H9 (cell line): ENCODE data around the gene ARHGAP24. TPM values are rescaled to one million over a fixed set of nuclear protein-coding genes. Genes with fewer than 3 reads are reported as not detected.

ENCODE experiments used
- DNase-seq: peaks from one replicate; pipeline ENCODE4 v3.0.0-alpha.2; 2017
- H2AFZ ChIP-seq: one replicate; pipeline ENCODE4 v1.6.1; 2013; ENCODE audit warnings: mild to moderate bottlenecking, low read length, control low read depth, moderate library complexity
- H2AK5ac ChIP-seq: 2 replicates; pipeline ENCODE4 v1.6.1; 2013; ENCODE audit warnings: low read length, control low read depth, mixed read lengths; ENCODE audit not compliant: insufficient read length
- H2BK120ac ChIP-seq: one replicate; pipeline ENCODE4 v1.6.1; 2013; ENCODE audit warnings: low read depth, mild to moderate bottlenecking, low read length, control low read depth, inconsistent platforms; ENCODE audit not compliant: poor library complexity, severe bottlenecking
- H2BK12ac ChIP-seq: 2 replicates; pipeline ENCODE4 v1.6.1; 2013; ENCODE audit warnings: low read length, control low read depth, mixed read lengths, low read depth; ENCODE audit not compliant: insufficient read length
- H2BK15ac ChIP-seq: 2 replicates; pipeline ENCODE4 v1.6.1; 2013; ENCODE audit warnings: low read depth, low read length, control low read depth
- H2BK20ac ChIP-seq: one replicate; pipeline ENCODE4 v1.6.1; 2013; ENCODE audit warnings: low read depth, mild to moderate bottlenecking, low read length, control low read depth, inconsistent platforms; ENCODE audit not compliant: poor library complexity, severe bottlenecking
- H2BK5ac ChIP-seq: 2 replicates; pipeline ENCODE4 v1.6.1; 2013; ENCODE audit warnings: low read length, control low read depth, mixed read lengths; ENCODE audit not compliant: insufficient read length
- H3K14ac ChIP-seq: 2 replicates; pipeline ENCODE4 v1.6.1; 2013; ENCODE audit warnings: low read length, control low read depth; ENCODE audit not compliant: insufficient read depth
- H3K18ac ChIP-seq: 2 replicates; pipeline ENCODE4 v1.6.1; 2013; ENCODE audit warnings: low read depth, mild to moderate bottlenecking, mixed read lengths, low read length, control low read depth; ENCODE audit not compliant: insufficient read length
- H3K23ac ChIP-seq: 2 replicates; pipeline ENCODE4 v1.6.1; 2013; ENCODE audit warnings: low read length, control low read depth, mixed read lengths, low read depth; ENCODE audit not compliant: insufficient read length
- H3K23me2 ChIP-seq: 2 replicates; pipeline ENCODE4 v1.6.1; 2013; ENCODE audit warnings: low read depth, mild to moderate bottlenecking, mixed read lengths, low read length, control low read depth; ENCODE audit not compliant: insufficient read length, poor library complexity, severe bottlenecking
- H3K27ac ChIP-seq: 2 replicates; pipeline ENCODE4 v1.5.1; 2013; ENCODE audit warnings: low read length, control low read depth, mixed read lengths, low read depth; ENCODE audit not compliant: insufficient read length
- H3K27me3 ChIP-seq: 2 replicates; pipeline ENCODE4 v1.6.1; 2013; ENCODE audit warnings: low read length, control low read depth, inconsistent platforms; ENCODE audit not compliant: insufficient read depth
- H3K4ac ChIP-seq: 2 replicates; pipeline ENCODE4 v1.6.1; 2013; ENCODE audit warnings: low read depth, mild to moderate bottlenecking, control low read depth, inconsistent platforms, low read length, moderate library complexity
- H3K4me1 ChIP-seq: 2 replicates; pipeline ENCODE4 v1.6.1; 2013; ENCODE audit warnings: low read length, control low read depth, inconsistent platforms; ENCODE audit not compliant: insufficient read depth
- H3K4me2 ChIP-seq: 2 replicates; pipeline ENCODE4 v1.6.1; 2013; ENCODE audit warnings: low read length, control low read depth, mixed read lengths; ENCODE audit not compliant: insufficient read length, insufficient read depth
- H3K56ac ChIP-seq: 2 replicates; pipeline ENCODE4 v1.6.1; 2013; ENCODE audit warnings: low read depth, mild to moderate bottlenecking, mixed read lengths, low read length, control low read depth; ENCODE audit not compliant: insufficient read length
- H3K79me1 ChIP-seq: 2 replicates; pipeline ENCODE4 v1.6.1; 2013; ENCODE audit warnings: low read depth, mild to moderate bottlenecking, moderate library complexity, low read length, control low read depth, inconsistent platforms; ENCODE audit not compliant: insufficient read depth, poor library complexity, severe bottlenecking
- H3K79me2 ChIP-seq: 2 replicates; pipeline ENCODE4 v1.6.1; 2013; ENCODE audit warnings: low read length, control low read depth, inconsistent platforms; ENCODE audit not compliant: insufficient read depth
- H3K9ac ChIP-seq: 2 replicates; pipeline ENCODE4 v1.6.1; 2013; ENCODE audit warnings: low read length, control low read depth, mixed read lengths; ENCODE audit not compliant: insufficient read length; ENCODE audit errors: extremely low read depth
- H3K9me3 ChIP-seq: one replicate; pipeline ENCODE4 v1.6.1; 2013; ENCODE audit warnings: low read depth, low read length, inconsistent platforms; ENCODE audit not compliant: control insufficient read depth
- H3T11ph ChIP-seq: one replicate; pipeline ENCODE4 v1.6.1; 2013; ENCODE audit warnings: mild to moderate bottlenecking, low read length, control low read depth, inconsistent platforms
- H4K20me1 ChIP-seq: one replicate; pipeline ENCODE4 v1.6.1; 2013; ENCODE audit not compliant: control insufficient read depth, insufficient read length, insufficient read depth
- H4K5ac ChIP-seq: 2 replicates; pipeline ENCODE4 v1.6.1; 2013; ENCODE audit warnings: low read depth, mild to moderate bottlenecking, mixed read lengths, low read length, control low read depth; ENCODE audit not compliant: insufficient read length
- H4K8ac ChIP-seq: replicated peaks from 2 replicates; pipeline ENCODE4 v1.6.1; 2013; ENCODE audit warnings: low read length, control low read depth, mixed read lengths, low read depth; ENCODE audit not compliant: insufficient read length
- H4K91ac ChIP-seq: 2 replicates; pipeline ENCODE4 v1.6.1; 2013; ENCODE audit warnings: low read depth, mild to moderate bottlenecking, moderate library complexity, mixed read lengths, low read length, control low read depth; ENCODE audit not compliant: insufficient read length
- H3K27ac Mint-ChIP-seq, 3 experiments: 2 replicates in 2 of 3; 3 replicates in 1 of 3; pipeline ENCODE4 v1.8.0; 2020 to 2021; ENCODE audit warnings: mixed read lengths in 3 of 3, mild to moderate bottlenecking in 1 of 3, moderate library complexity in 1 of 3
- H3K27me3 Mint-ChIP-seq: 2 replicates; pipeline ENCODE4 v1.8.0; 2021; ENCODE audit warnings: low read depth, mild to moderate bottlenecking, moderate library complexity, mixed read lengths
- H3K36me3 Mint-ChIP-seq, 3 experiments: 2 replicates in 2 of 3; 3 replicates in 1 of 3; pipeline ENCODE4 v1.8.0; 2020 to 2021; ENCODE audit warnings: low read depth in 3 of 3, mixed read lengths in 3 of 3; ENCODE audit not compliant: insufficient read depth in 1 of 3
- H3K4me1 Mint-ChIP-seq, 2 experiments: 2 replicates each; pipeline ENCODE4 v1.8.0; 2020; ENCODE audit warnings: mixed read lengths in 2 of 2
- H3K4me3 Mint-ChIP-seq, 2 experiments: 2 replicates in 1 of 2; 3 replicates in 1 of 2; pipeline ENCODE4 v1.8.0; 2020 to 2021; ENCODE audit warnings: mild to moderate bottlenecking in 2 of 2, mixed read lengths in 2 of 2, moderate library complexity in 1 of 2
- H3K9me3 Mint-ChIP-seq, 2 experiments: 2 replicates in 1 of 2; 3 replicates in 1 of 2; pipeline ENCODE4 v1.8.0; 2020; ENCODE audit warnings: mild to moderate bottlenecking in 2 of 2, mixed read lengths in 2 of 2, moderate library complexity in 1 of 2
- CTCF ChIP-seq: fragments of 200-600 bp; sonication (generic); conservative IDR thresholded peaks from 3 replicates; pipeline ENCODE4 v1.8.0; 2021; ENCODE audit warnings: antibody characterized with exemption, mild to moderate bottlenecking
- WGBS: extraction: QIAGEN DNeasy Blood & Tissue Kit; methylation state at CpG from one replicate; pipeline ENCODE4 v1.1.7; 2013; ENCODE audit warnings: missing lambda C conversion rate, low lambda C conversion rate, mixed read lengths; ENCODE audit not compliant: insufficient read length; ENCODE audit errors: extremely low coverage; 5-methylcytosine and 5-hydroxymethylcytosine counted together
- total RNA-seq: library from RNA; stranded (reverse); gene quantifications from 2 replicates; pipeline ENCODE4 v1.2.1, GENCODE V29; 2021

ARHGAP24 gene
- total RNA-seq, 1 experiment from 2014 or later: 0.37 TPM

- Histone ChIP-seq H4K91ac (no peak overlapping the region), H3K23ac (no peak overlapping the region), H2BK20ac (no peak overlapping the region), H3K4me2 (no peak overlapping the region), H2BK5ac (no peak overlapping the region), H3K4ac (no peak overlapping the region), H3K27ac (no peak overlapping the region), H3K9ac (no peak overlapping the region), H3K23me2 (no peaks in the 10 kb centered on the region), H3K18ac (no peak overlapping the region), H3T11ph (no peak overlapping the region), H3K56ac (no peak overlapping the region), H2BK12ac (no peak overlapping the region), H4K8ac (no peak overlapping the region), H2BK15ac (no peak overlapping the region), H3K4me1 (no peaks in the 10 kb centered on the region), H3K79me2 (no peaks in the 10 kb centered on the region; the same call in 1 of the 2 replicates), H4K5ac (no peak overlapping the region), H3K79me1 (no peaks in the 10 kb centered on the region), H2AK5ac (no peak overlapping the region), H3K27me3 (no peaks in the 10 kb centered on the region), H3K14ac (no peak overlapping the region), H4K20me1 (no peaks in the 10 kb centered on the region), H2AFZ (no peak overlapping the region), H3K9me3 (no peaks in the 10 kb centered on the region), H2BK120ac (no peak overlapping the region)
- Mint-ChIP-seq H3K4me3 (no peak overlapping the region), H3K36me3 (no peaks in the 10 kb centered on the region), H3K9me3 (no peaks in the 10 kb centered on the region), H3K27me3 (no peaks in the 10 kb centered on the region; the same call in 1 of the 2 replicates), H3K4me1 (peaks cover 0 to 3% of the 10 kb centered on the region in 2 experiments; a peak in 1 of 4 replicates), H3K27ac (no peak overlapping the region)
- TF ChIP-seq CTCF: no peak
- no peak for DNase-seq
- WGBS: no CpG with 5 or more reads among the region's 2 CpGs
These were observed 518.7 kb downstream of the ARHGAP24 start for GRCh38 chr4:85993641-85994040.
